Naive thymus-derived CD4-positive, alpha-beta T cell (primary cell): ENCODE results near the gene BRCC3. TPM values are rescaled to one million over a fixed set of nuclear protein-coding genes. Genes with fewer than 3 reads are reported as not detected.
A peak's percentile ranks its signal among the peaks of the same experiment; 100 is the strongest.

Source experiments
- ATAC-seq: fragments of 150-1000 bp; cut with Tn5 transposase; 2 replicates; pipeline ENCODE4 v1.10.0; 2021; ENCODE audit warnings: mild to moderate bottlenecking, moderate library complexity
- CTCF ChIA-PET: fragments of 350-600 bp; sonication (Branson Sonifier 250); formaldehyde crosslinking; loops from one replicate; lab custom pipeline; 2021; ENCODE audit warnings: antibody characterized with exemption; lab: Charles Lee
- POLR2A ChIA-PET: fragments of 350-600 bp; sonication (Branson Sonifier 250); formaldehyde crosslinking; loops from one replicate; lab custom pipeline; 2021; ENCODE audit warnings: antibody characterized with exemption, inconsistent platforms; lab: Charles Lee
- DNase-seq, 9 donors: peaks; one replicate each; pipeline versions ENCODE4 v3.0.0 to v3.0.0-alpha.2; 2020 to 2022; ENCODE audit warnings: mixed read lengths in 1 of 9
- H3K27ac ChIP-seq: one replicate; pipeline ENCODE4 v1.7.0; 2013; ENCODE audit warnings: mild to moderate bottlenecking, low read depth, low read length, moderate library complexity
- H3K27me3 ChIP-seq, 2 donors: one replicate each; pipeline ENCODE4 v1.7.0; 2013; ENCODE audit warnings: low read length in 2 of 2, mild to moderate bottlenecking in 2 of 2, moderate library complexity in 2 of 2; ENCODE audit not compliant: control insufficient read depth in 2 of 2, insufficient read depth in 2 of 2
- H3K36me3 ChIP-seq, 3 experiments: 1 replicate in 2 of 3; 2 replicates in 1 of 3; pipeline ENCODE4 v1.7.0; 2013; ENCODE audit warnings: low read length in 3 of 3, mild to moderate bottlenecking in 3 of 3, moderate library complexity in 1 of 3; ENCODE audit not compliant: insufficient read depth in 3 of 3, control insufficient read depth in 2 of 3
- H3K4me1 ChIP-seq, 2 donors: one replicate each; pipeline ENCODE4 v1.7.0; 2013; ENCODE audit warnings: low read length in 2 of 2, mild to moderate bottlenecking in 2 of 2, moderate library complexity in 1 of 2; ENCODE audit not compliant: control insufficient read depth in 2 of 2, insufficient read depth in 2 of 2
- H3K4me3 ChIP-seq: 2 replicates; pipeline ENCODE4 v1.7.0; 2013; ENCODE audit warnings: mild to moderate bottlenecking, low read length
- H3K9me3 ChIP-seq, 3 experiments: 1 replicate in 2 of 3; 2 replicates in 1 of 3; pipeline ENCODE4 v1.7.0; 2013; ENCODE audit warnings: low read length in 3 of 3; ENCODE audit not compliant: control insufficient read depth in 2 of 3
- H3K27ac Mint-ChIP-seq, 9 donors: one replicate each; pipeline ENCODE4 v1.8.0; 2020 to 2022; ENCODE audit warnings: mixed read lengths in 9 of 9, mild to moderate bottlenecking in 8 of 9, moderate library complexity in 5 of 9, inconsistent platforms in 2 of 9
- H3K27me3 Mint-ChIP-seq, 5 donors: one replicate each; pipeline ENCODE4 v1.8.0; 2021 to 2022; ENCODE audit warnings: mixed read lengths in 5 of 5, mild to moderate bottlenecking in 1 of 5
- H3K36me3 Mint-ChIP-seq, 5 donors: one replicate each; pipeline ENCODE4 v1.8.0; 2020 to 2022; ENCODE audit warnings: mixed read lengths in 5 of 5, mild to moderate bottlenecking in 3 of 5, inconsistent platforms in 1 of 5
- H3K4me1 Mint-ChIP-seq, 7 donors: one replicate each; pipeline ENCODE4 v1.8.0; 2020 to 2022; ENCODE audit warnings: mixed read lengths in 7 of 7, mild to moderate bottlenecking in 3 of 7, inconsistent platforms in 1 of 7
- H3K4me3 Mint-ChIP-seq, 10 donors: one replicate each; pipeline ENCODE4 v1.8.0; 2020 to 2022; ENCODE audit warnings: mild to moderate bottlenecking in 10 of 10, mixed read lengths in 10 of 10, moderate library complexity in 6 of 10, inconsistent platforms in 2 of 10
- H3K9me3 Mint-ChIP-seq, 11 donors: one replicate each; pipeline ENCODE4 v1.8.0; 2020 to 2022; ENCODE audit warnings: mixed read lengths in 11 of 11, mild to moderate bottlenecking in 4 of 11, inconsistent platforms in 1 of 11, moderate library complexity in 1 of 11
- intact Hi-C, 2 donors: fragments of 100-400 bp; cut with micrococcal nuclease; formaldehyde crosslinking; loops; one replicate each; pipeline ENCODE4 v1.15.1; 2023
- polyA plus RNA-seq, 2 donors: library from polyadenylated mRNA; unstranded; fragments of 300-500 nt; fragmentation: Illumina TruSeq; gene quantifications; one replicate each; pipeline ENCODE4 v1.2.3, GENCODE V29; 2021
- total RNA-seq, 6 experiments: library from RNA in 5 of 6; stranded (reverse) in 5 of 6; gene quantifications; 1 replicate in 5 of 6; 2 replicates in 1 of 6; pipeline ENCODE4 v1.2.3 and lab custom pipeline; 2021 to 2026

Gene BRCC3
- total and polyA plus RNA-seq, 7 experiments from 2014 or later: 11.5 to 27.8 (median 16.4) TPM

DNA sequence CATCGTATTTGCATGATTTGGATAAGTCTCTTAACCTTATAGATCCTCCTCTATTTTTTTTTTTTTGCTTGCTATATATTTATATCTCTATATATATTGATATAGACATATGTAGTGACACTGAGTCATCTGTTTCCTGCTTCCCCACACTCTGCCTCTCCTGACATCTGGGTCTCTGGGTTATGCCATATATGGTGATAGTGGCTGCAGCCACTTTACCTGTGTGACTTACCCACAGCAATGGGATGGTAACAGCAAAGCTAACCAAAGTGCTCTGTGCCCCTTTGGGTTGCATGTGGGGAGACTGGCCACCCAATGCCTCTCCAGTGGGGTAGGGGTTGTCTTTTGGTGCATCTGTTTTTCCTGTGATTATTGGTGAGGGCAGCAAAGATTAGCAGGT, 14.8 kb upstream of the BRCC3 start:
- Histone ChIP-seq H3K36me3 (peaks cover 0 to 13% (median 0%) of the 10 kb centered on the region in 3 experiments), H3K27ac (peak overlapping the region; percentile 30), H3K9me3 (no peaks in the 10 kb centered on the region), H3K27me3 (no peaks in the 10 kb centered on the region), H3K4me1 (peaks cover 0 to 5% of the 10 kb centered on the region in 2 donors), H3K4me3 (no peak overlapping the region)
- Mint-ChIP-seq H3K36me3 (peaks cover 0 to 11% (median 0%) of the 10 kb centered on the region in 5 donors), H3K4me3 (peak overlapping the region in 6 of 10 donors; percentile 27 to 81 (median 74)), H3K9me3 (no peaks in the 10 kb centered on the region), H3K4me1 (peaks cover 0 to 36% (median 27%) of the 10 kb centered on the region in 7 donors), H3K27me3 (no peaks in the 10 kb centered on the region), H3K27ac (peak overlapping the region in 6 of 9 donors; percentile 23 to 75 (median 56))
- ATAC-seq: no peak
- CTCF ChIA-PET: interaction anchor here (1.0 to 1.4 kb wide), 7 partner anchors 8 to 139 kb away, joined by 3 to 8 read pairs (median 4); no protein-coding TSS in a partner anchor
- DNase-seq: no peak
- POLR2A ChIA-PET: interaction anchor here (0.6 to 1.4 kb wide), 4 partner anchors 11 to 76 kb away, joined by 3 to 6 read pairs (median 4); partner anchors contain the start of gene FUNDC2
- intact Hi-C loops: loop anchor here (2.0 kb wide), 3 partner anchors 14 to 30 kb away; partner anchors contain the start of genes BRCC3 (in 2 of the 2), CMC4 (in 2 of the 2), FUNDC2 (in 2 of the 2) and MTCP1 (in 2 of the 2)

DNA sequence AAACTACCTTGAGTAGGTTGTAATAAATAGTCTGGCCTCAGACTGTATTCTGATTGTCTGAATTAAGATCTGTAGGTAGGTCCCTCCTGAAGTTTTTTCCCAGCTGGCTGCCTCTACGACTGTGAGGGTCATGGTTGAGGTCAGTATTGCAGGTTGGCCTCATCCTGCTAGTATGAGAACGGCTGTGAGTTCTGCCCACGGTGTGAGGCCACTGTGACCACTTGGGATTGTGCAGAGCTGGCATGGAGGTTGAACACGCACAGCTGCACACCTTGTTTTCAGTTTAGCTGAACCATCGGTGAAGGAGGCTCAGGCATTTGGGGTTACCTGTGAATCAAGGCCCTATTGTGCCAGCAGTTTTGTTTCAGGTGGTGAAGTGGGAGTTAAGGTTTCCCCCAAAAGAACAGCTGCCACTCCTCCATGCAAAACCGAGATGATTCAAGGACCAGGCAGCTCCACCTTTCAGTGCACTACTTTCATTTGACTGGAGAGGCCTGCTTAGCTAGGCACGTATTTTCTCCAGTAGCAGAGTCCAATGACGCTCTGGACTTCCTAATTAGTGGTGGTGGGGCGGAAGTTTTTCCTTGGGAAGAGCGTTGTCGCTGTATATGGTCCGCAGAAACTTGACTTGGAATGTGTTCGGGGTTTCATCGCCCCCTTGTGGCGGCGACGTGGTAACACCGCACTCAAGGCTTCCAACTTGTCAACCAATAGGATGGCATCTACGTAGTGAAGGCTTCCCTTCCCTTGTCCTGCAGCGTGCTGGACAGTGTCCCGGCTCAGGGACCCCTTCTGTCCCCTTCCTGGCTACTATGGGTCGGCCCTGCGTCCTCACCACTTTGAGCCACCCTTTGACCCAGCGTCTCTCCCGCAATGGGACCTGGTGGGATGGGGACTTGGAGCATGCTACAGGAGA, 14.2 kb upstream of the BRCC3 start:
- peak; percentile 20 to 55 (median 36) for DNase-seq
- Mint-ChIP-seq H3K36me3 (peaks cover 0 to 11% (median 0%) of the 10 kb centered on the region in 5 donors), H3K27ac (peak overlapping the region in 8 of 9 donors; percentile 23 to 81 (median 60)), H3K9me3 (no peaks in the 10 kb centered on the region), H3K4me1 (peaks cover 0 to 31% (median 21%) of the 10 kb centered on the region in 7 donors), H3K27me3 (no peaks in the 10 kb centered on the region), H3K4me3 (peak overlapping the region; percentile 52 to 81 (median 76))
- H3K4me3 ChIP-seq: peak overlapping the region; percentile 47
- peak; percentile 93 for ATAC-seq
- H3K27ac ChIP-seq: peak overlapping the region; percentile 30
- CTCF ChIA-PET: interaction anchor here (1.0 to 1.4 kb wide), 7 partner anchors 9 to 139 kb away, joined by 3 to 8 read pairs (median 4); no protein-coding TSS in a partner anchor
- intact Hi-C loops: loop anchor here (1.0 to 2.0 kb wide), 6 partner anchors 14 to 139 kb away; partner anchors contain the start of genes BRCC3 (in 2 of the 2), CMC4 (in 2 of the 2), FUNDC2 (in 2 of the 2) and MTCP1 (in 2 of the 2)
- H3K27me3 ChIP-seq: no peaks in the 10 kb centered on the region
- H3K9me3 ChIP-seq: no peaks in the 10 kb centered on the region
- POLR2A ChIA-PET: interaction anchor here (0.6 to 1.4 kb wide), 4 partner anchors 11 to 77 kb away, joined by 3 to 6 read pairs (median 4); partner anchors contain the start of gene FUNDC2
- H3K36me3 ChIP-seq: peaks cover 0 to 13% (median 0%) of the 10 kb centered on the region in 3 experiments
- peaks cover 0 to 5% of the 10 kb centered on the region in 2 donors for H3K4me1 ChIP-seq

- peaks cover 0 to 19% (median 7%) of the 10 kb centered on the region in 7 donors for H3K4me1 Mint-ChIP-seq
- peaks cover 0 to 3% (median 0%) of the 10 kb centered on the region in 5 donors for H3K36me3 Mint-ChIP-seq
- Histone ChIP-seq H3K9me3 (no peaks in the 10 kb centered on the region), H3K27ac (no peak overlapping the region), H3K36me3 (no peaks in the 10 kb centered on the region), H3K4me3 (no peak overlapping the region), H3K4me1 (peaks cover 0 to 5% of the 10 kb centered on the region in 2 donors), H3K27me3 (no peaks in the 10 kb centered on the region)
- no peaks in the 10 kb centered on the region for H3K27me3 Mint-ChIP-seq
- ATAC-seq: no peak
- H3K9me3 Mint-ChIP-seq: no peaks in the 10 kb centered on the region
- no peak overlapping the region for H3K4me3 Mint-ChIP-seq
- no peak overlapping the region for H3K27ac Mint-ChIP-seq
- ChIA-PET CTCF (no interaction called here), POLR2A (no interaction called here)
- no peak for DNase-seq
- intact Hi-C loops: no loop called here
These were observed 9.5 kb upstream of the BRCC3 start for GRCh38 chrX:155061760-155062159.

DNA sequence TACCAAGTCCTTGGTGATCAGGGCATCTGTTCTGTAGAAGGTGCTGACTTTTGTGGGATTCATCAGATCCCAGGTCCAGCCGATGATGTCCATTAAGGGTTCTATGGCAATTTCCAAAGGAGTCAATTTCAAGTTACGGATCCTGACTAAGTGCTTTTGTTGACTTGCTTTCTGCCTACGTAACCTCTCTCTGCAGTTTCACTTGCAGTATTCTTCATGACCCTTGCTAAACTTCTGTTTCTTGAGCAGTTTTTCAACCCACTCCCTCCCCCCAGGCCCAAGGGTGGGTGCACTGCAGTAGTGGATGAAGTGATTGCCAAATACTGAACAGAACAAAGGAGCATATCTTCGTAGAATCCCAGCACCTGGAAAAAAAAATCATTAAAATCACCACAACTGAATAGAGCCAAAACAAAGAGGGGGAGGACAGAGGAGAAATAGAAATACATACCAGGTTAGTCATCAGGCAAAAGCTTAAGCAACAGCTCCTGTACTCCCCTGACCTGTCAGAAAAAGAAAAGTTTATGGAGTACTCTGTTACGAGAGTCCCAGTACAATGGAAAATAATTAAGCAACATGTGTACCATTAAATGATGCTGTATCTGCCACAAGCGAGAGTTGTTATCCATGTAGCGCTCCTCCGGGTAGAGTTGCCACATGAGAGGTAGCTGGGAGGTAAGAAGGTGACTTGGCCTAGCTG, 6.1 kb upstream of the BRCC3 start:
- Histone ChIP-seq H3K27ac (no peak overlapping the region), H3K9me3 (no peaks in the 10 kb centered on the region), H3K36me3 (no peaks in the 10 kb centered on the region), H3K4me1 (peaks cover 6 to 12% of the 10 kb centered on the region in 2 donors), H3K4me3 (no peak overlapping the region), H3K27me3 (no peaks in the 10 kb centered on the region)
- ChIA-PET CTCF (no interaction called here), POLR2A (interaction anchor here (0.5 kb wide), 1 partner anchor 26 kb away, joined by 4 read pairs; no protein-coding TSS in a partner anchor)
- Mint-ChIP-seq H3K36me3 (peaks cover 0 to 3% (median 0%) of the 10 kb centered on the region in 5 donors), H3K27me3 (no peaks in the 10 kb centered on the region), H3K27ac (peak overlapping the region in 4 of 9 donors; percentile 1 to 72 (median 25)), H3K4me1 (peaks cover 9 to 28% (median 25%) of the 10 kb centered on the region in 7 donors), H3K9me3 (no peaks in the 10 kb centered on the region), H3K4me3 (no peak overlapping the region)
- DNase-seq: no peak
- intact Hi-C loops: no loop called here
- ATAC-seq: no peak

DNA sequence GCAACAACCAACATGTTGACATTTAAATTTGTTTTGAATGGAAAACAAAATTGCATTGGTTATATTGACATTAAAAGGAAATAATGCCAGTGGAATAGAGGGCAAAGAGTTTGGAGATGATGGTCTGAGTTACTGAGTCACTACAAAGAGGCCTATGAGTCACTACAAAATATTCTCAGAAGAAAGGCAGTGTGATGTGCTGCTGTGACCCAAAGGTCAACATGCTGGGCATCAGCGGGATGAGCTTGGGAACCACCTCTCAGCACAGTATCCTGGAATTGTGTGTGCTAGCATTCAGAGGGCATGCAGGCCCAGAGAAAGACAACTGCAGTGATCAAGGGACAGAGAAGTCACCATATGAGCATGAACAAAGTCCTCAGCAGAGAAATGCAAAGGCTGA, 3.1 kb upstream of the BRCC3 start:
- no peak for ATAC-seq

GRCh38 chrX:155069414-155069813, 1.9 kb upstream of the BRCC3 start:
- no peaks in the 10 kb centered on the region for H3K27me3 Mint-ChIP-seq
- ATAC-seq: no peak

More for the DNA sequence above, 3.1 kb upstream of the BRCC3 start:
- CTCF ChIA-PET: no interaction called here
- no peak overlapping the region for H3K4me3 ChIP-seq
- intact Hi-C loops: no loop called here
- H3K27ac ChIP-seq: no peak overlapping the region
- POLR2A ChIA-PET: interaction anchor here (0.6 kb wide), 1 partner anchor 83 kb away, joined by 5 read pairs; no protein-coding TSS in a partner anchor
- peaks cover 6 to 12% of the 10 kb centered on the region in 2 donors for H3K4me1 ChIP-seq
- H3K9me3 ChIP-seq: no peaks in the 10 kb centered on the region
- Mint-ChIP-seq H3K4me1 (peaks cover 14 to 40% (median 37%) of the 10 kb centered on the region in 7 donors), H3K27me3 (no peaks in the 10 kb centered on the region), H3K36me3 (peaks cover 0 to 4% (median 0%) of the 10 kb centered on the region in 5 donors), H3K4me3 (peak overlapping the region in 2 of 10 donors; percentile 8 to 21), H3K9me3 (no peaks in the 10 kb centered on the region), H3K27ac (peak overlapping the region in 1 of 9 donors; percentile 25)
- H3K36me3 ChIP-seq: no peaks in the 10 kb centered on the region
- H3K27me3 ChIP-seq: no peaks in the 10 kb centered on the region
- no peak for DNase-seq

More at GRCh38 chrX:155069414-155069813, 1.9 kb upstream of the BRCC3 start:
- H3K36me3 Mint-ChIP-seq: peaks cover 0 to 13% (median 0%) of the 10 kb centered on the region in 5 donors
- H3K4me1 Mint-ChIP-seq: peaks cover 26 to 53% (median 49%) of the 10 kb centered on the region in 7 donors
- H3K4me3 Mint-ChIP-seq: peak overlapping the region; percentile 35 to 90 (median 84)
- Histone ChIP-seq H3K36me3 (no peaks in the 10 kb centered on the region), H3K27ac (no peak overlapping the region), H3K9me3 (no peaks in the 10 kb centered on the region), H3K4me3 (peak overlapping the region; percentile 49), H3K4me1 (peaks cover 6 to 12% of the 10 kb centered on the region in 2 donors), H3K27me3 (no peaks in the 10 kb centered on the region)
- POLR2A ChIA-PET: interaction anchor here (0.7 to 1.5 kb wide), 2 partner anchors 13 to 46 kb away, joined by 3 to 6 read pairs; no protein-coding TSS in a partner anchor
- peak overlapping the region in 3 of 9 donors; percentile 29 to 84 (median 72) for H3K27ac Mint-ChIP-seq
- H3K9me3 Mint-ChIP-seq: no peaks in the 10 kb centered on the region
- DNase-seq: no peak
- CTCF ChIA-PET: no interaction called here
- intact Hi-C loops: no loop called here
